ENCODE measurements around the gene SUCO.
"Not testable (repeated sequence)": the region's sequence is repeated elsewhere in the genome, so short reads cannot be mapped to it uniquely, and the experiment has no call there.

SUCO gene

DNA sequence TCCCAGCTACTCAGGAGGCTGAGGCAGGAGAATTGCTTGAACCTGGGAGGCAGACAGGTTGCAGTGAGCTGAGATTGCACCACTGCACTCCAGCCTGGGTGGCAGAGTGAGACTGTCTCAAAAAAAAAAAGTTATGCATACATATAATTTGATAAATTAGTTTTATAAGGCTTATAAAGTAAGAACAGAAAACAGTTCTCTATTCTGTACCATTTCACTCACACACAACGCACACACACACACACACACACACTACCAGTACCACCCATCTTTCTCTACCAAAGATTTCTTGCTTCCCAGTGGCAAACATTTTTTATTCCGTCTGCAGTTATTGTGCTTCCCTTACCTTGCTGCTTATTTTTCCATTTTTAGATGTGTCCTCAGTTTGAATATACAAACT lies 79.5 kb downstream of the SUCO start:
- DNase-seq = no peak

DNA sequence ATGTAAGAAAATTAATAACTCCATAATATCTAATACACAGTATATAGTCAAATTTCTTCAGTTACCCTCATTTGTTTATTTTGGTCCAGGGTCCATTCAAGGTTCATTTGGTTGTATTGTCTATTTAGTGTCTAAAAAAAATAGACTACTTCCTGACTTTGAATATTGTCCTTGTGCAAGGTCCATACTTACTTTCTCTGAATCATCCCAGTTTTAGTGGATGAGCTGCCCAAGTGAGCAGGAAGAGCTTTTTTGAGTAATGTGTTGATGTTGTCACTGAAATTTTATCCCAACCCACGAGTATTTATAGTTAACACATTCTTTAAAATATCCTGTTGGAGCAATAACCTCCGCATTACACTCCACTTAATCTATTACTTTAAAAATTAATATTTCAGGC lies 80.3 kb downstream of the SUCO start:
- DNase-seq = no peak

- no peak for DNase-seq
Observed at GRCh38 chr1:172616195-172616594, 83.2 kb downstream of the SUCO start.

DNA sequence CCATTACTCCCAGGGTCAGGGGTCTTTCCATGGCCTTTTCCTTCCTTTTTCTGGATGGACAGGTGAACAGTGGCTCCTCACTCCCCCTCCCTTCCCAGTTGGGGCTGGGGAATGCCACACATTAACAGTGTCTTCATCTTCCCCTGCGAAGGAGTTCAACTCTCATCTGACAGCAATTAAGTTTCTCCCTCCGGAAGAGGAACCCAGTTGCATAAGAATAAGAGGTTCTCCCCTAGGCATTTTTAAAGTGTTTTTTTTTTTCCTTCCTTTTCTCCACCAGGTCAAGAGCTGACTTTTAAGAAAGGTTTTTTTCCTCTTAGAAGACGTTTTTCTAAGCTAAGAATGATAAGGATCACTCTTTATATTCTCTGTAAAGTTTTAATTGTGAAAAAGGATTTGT lies 83.7 kb downstream of the SUCO start:
- no peak for DNase-seq

DNA sequence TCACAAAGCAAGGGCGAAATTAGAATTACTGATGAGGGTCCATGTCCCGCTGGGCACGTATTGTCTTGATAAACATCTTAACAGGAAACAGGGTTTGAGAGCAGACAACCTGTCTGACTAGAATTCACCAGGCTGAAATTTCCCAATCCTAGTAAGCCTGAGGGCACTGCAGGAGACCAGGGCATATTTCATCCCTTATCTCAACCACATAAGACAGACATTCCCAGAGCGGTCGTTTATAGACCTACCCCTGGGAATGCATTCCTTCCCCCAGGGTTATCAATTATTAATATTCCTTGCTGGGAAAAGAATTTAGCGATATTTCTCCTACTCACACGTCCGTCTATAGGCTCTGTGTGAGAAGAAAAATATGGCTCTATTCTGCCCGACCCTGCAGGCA lies 87.7 kb downstream of the SUCO start:
- not testable (repeated sequence) for DNase-seq

- no peak for DNase-seq
Observed at GRCh38 chr1:172622541-172622940, 89.6 kb downstream of the SUCO start.

DNA sequence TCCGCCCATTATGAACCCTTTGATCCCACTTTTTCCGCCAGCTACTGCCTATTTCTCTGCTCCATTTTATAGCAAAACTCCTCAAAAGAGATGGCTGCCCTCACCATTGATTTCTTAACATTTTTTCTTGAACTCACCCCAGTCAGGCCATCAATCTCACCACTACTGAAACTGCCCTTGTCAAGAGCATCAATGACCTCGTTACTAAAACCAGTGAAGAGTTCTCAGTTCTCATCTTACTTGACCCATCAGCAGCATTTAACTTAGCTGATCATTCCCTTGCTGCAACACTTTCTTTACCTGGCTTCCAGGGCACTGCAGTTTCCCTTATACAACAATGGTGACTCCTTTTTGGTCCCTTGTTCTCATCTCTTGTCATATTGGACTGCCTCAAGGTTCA lies 90.8 kb downstream of the SUCO start:
- no peak for DNase-seq

- DNase-seq = no peak
Observed at GRCh38 chr1:172626845-172627244, 93.9 kb downstream of the SUCO start.

DNA sequence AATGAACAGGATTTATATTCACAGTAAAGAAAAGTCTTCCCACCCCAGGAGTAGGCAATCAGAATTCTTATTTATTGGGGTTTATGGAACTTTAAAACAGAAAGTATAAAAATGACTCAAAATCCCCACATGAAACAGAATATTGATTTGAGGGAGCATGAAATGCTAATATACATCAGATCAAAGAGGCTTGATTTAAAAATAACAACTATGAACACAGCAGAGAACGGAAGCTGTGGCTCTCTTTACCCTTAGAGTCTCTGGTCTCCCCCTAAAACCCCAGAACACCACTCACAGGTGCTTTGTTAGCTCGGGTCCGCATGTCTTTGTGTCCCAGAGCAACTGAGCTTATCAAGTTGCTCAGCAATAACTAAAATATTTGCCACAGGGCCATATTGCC lies 94.8 kb downstream of the SUCO start:
- DNase-seq = peak in 1 of 2 donors; percentile 26

- no peak for DNase-seq
Observed at GRCh38 chr1:172628401-172628800, 95.5 kb downstream of the SUCO start.

DNA sequence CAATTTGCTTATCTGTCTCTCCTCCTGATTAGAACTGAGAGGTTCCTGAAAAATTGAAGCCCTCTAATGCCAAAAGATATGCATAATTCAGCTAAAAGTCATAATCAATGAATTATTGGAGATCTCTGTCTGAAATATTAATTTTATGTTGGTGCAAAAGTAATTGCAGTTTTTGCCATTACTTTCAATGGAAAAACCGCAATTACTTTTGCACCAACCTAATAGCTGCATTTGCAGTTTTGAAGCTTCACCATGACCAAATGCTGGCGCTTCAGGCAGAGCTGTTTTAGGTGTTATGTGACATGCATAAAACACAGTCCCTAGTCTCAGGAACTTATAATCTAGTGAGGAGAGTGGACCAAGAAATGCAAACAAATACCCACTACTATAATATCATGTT lies 96.2 kb downstream of the SUCO start:
- DNase-seq = no peak

DNA sequence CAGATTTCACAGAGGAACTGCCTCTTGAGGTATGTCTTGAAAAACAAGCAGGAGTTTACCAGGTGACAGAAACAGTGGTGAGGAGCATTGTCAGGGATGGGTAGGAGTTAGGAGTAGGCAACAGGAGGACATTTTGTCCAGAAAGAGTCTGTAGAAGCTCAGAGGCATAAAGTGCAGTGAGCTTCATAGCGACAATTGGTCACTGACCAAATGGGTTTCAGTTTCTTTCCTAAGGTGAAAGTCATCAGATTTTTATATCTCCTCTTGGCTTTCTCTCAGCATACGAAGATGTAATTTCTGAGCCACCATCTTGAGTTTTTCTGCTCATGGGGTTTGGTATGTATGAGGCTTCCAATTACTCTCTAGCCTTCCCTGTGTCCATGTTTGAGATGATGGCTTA lies 96.7 kb downstream of the SUCO start:
- no peak for DNase-seq

DNA sequence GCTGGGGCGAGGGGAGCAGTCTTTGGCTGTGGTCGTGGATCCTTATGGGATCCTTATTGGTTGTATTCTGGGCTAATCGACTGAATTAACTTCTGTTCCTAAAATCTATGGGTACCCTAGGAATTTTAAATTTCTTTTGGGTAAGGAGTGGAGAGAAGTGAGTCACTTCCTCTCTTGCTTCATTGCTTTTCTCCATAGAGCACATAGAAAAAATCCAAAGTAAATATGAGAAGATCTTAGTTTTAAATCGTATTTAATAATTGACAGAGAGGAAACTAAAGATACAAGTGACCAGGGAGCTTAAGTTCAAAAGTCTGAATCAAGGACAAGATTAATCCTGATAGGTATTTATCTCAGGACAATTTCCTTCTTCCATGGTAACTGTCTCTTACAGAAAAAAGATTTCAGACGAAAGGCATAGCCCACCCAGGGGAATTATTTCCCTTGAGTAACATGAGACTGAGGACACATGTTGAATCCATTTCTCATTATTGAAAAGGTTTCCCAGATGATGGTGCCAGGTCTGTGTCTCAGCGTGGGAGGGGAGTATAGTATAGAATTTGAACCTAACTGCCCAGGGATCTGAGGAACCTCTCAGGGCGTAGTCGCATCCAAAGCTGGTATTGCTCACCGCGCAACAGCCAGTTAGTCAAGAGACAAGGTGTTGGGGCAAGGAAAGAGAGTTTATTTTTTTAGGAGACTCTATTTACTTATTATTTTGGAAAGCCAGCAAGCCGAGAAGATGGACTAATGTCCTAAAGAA lies 97.3 kb downstream of the SUCO start:
- no peak for DNase-seq

- DNase-seq = no peak
Observed at GRCh38 chr1:172630868-172631267, 97.9 kb downstream of the SUCO start.

DNA sequence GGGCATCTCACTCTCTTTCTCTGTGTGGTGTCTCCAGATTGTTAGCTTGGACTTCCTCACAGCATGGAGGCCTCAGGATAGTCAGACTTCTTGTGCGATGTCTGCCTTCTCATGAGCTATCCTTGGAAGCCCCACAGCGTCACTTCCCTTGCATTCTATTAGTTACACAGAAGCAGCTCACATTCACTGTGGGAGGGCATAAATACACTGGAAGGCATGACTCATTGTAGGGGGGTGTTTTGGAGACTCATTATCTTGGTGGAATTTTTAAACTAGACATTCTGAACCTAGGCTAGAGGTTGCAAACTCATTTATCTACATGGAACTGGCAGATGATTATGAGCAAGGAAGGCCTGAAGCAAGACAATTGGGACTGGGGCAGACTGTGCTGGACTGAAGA lies 104.6 kb downstream of the SUCO start:
- no peak for DNase-seq

DNA sequence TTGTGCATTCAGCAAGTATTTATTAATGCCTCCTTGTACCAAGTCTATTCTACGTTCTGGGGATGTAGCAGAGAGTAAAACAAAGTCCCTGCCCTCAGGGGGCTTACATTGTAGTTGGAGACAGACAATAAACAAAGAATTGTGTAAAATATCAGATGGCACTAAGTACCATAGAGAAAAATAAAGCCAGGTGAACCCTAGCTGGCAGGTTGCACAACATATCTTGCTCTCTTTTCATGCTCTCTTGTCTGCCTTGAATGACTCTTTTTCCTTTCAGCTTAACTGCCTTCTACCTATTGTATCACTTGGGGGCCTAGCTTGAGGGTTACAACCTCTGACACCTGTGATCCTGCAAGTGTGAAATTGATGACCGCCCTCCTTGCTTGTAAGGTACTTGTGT lies 105.3 kb downstream of the SUCO start:
- no peak for DNase-seq

DNA sequence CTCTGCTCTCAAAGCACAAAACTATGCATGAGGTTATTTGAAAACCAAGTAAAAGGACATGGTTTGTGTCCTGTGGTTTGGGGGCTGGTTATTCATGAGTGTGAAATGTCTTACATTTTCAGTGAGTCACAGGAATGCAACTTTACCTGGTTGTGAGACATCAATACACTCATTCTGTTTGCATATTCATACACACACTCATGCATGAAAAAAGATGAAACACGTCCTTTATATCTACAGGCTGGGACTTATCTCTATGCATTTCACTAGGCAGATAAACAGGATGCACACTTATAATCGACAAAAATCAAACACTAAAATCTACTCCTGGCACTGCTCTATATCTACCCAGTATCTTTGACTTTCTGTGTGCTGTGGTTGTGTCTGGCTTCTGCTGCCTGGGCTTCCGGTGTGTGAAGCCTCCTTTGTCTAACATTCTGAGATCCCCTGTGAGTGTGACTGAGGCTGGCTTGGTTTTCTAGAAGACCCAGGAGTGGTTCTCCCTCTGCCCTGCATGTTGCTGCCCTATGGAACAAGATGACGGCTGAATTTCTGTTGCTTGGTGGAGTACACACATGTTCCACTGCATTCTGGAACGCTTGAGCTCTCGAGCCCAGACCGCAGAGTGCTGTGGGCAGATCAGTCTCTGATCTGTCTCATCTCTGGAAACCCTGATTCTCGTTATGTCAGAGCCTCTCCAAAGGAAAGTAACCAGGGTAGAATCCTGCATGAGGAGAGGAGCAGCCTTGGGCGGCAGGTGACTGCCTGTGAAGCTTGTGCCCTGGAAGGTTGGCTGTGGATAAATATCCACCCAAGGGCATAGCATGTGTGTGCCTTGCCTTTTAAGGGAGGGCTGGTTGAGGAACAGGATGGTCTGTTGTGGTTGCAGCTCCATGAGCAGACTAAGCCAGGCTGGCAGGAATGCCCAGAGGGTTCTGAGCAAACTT lies 106.2 kb downstream of the SUCO start:
- peak; percentile 40 to 58 for DNase-seq

- DNase-seq = no peak
Observed at GRCh38 chr1:172640111-172640510, 107.2 kb downstream of the SUCO start.

DNA sequence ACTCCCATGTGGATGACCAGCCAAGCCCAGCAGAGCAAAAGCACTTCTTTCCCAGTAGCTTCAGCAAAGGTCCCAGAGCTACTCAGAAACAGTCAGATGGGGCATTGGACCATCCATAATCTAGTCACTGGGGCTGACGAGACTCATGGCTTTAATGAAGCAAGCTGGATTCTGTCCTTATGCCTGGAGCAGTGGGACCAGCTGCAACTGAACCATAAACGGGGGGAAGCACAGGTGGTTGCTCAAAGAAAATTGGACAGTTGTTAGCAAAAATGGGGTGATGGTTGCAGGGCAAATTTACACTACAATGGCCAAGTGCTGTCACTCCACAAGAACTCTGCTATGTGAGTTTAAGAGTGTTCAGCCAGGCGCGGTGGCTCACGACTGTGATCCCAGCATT lies 108.5 kb downstream of the SUCO start:
- no peak for DNase-seq

GRCh38 chr1:172642970-172643369 lies 110.0 kb downstream of the SUCO start:
- no peak for DNase-seq

- DNase-seq = no peak
Observed at GRCh38 chr1:172646653-172647052, 113.7 kb downstream of the SUCO start.

GRCh38 chr1:172647110-172647564 lies 114.2 kb downstream of the SUCO start:
- no peak for DNase-seq

- no peak for DNase-seq
Observed at GRCh38 chr1:172647987-172648386, 115.0 kb downstream of the SUCO start.

Data from CD4-positive, alpha-beta T cell treated with Interleukin-1 beta for 1 hour (primary cell).